GM06990 (cell line): ENCODE results near the gene GNAT3.

Experiments
- DNase-seq: peaks from one replicate; pipeline ENCODE4 v3.0.0-alpha.2; 2011; ENCODE audit not compliant: insufficient read length; ENCODE audit errors: extremely low read depth
- H3K27me3 ChIP-seq: replicated peaks from 2 replicates; pipeline ENCODE4 v1.6.0; 2011; ENCODE audit warnings: low read length; ENCODE audit not compliant: control insufficient read depth, insufficient read depth
- H3K36me3 ChIP-seq: 2 replicates; pipeline ENCODE4 v1.5.1; 2011; ENCODE audit warnings: low read length; ENCODE audit not compliant: control insufficient read depth, insufficient read depth
- H3K4me3 ChIP-seq: replicated peaks from 2 replicates; pipeline ENCODE4 v1.5.1; 2011; ENCODE audit warnings: low read depth, mild to moderate bottlenecking, control low read depth, low read length
- TF ChIP-seq, protein P1 (sequence below): IDR thresholded peaks from 2 replicates; pipeline ENCODE4 v1.5.1; 2011; ENCODE audit warnings: low read length, control low read depth, mild to moderate bottlenecking, inconsistent platforms; ENCODE audit not compliant: insufficient read depth, poor library complexity, severe bottlenecking

Gene GNAT3

DNA sequence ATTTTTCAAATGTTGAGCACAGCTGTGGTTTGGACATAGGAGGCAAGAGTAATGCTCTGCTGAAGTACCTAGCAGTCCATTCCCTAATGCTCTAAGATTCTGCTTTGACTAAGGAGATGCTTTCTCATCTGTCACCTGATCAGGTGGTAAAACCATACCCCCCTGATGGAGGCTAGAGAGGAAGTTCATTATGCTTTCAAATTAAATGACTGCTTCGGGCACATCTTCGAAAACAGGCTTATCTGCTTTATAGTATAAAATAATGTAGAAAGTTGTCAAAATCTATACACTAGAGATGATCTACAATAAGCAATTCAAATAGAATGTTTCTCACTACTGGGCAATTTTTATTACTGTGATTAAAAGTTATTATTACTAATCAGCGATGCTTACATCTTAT is at the start of gene GNAT3:
GNAT3 (minus strand) TSS at position 101 of the 400 bp plus-strand sequence. CDS start 138 bp downstream, outside the sequence.
- TF ChIP-seq, protein P1, sequence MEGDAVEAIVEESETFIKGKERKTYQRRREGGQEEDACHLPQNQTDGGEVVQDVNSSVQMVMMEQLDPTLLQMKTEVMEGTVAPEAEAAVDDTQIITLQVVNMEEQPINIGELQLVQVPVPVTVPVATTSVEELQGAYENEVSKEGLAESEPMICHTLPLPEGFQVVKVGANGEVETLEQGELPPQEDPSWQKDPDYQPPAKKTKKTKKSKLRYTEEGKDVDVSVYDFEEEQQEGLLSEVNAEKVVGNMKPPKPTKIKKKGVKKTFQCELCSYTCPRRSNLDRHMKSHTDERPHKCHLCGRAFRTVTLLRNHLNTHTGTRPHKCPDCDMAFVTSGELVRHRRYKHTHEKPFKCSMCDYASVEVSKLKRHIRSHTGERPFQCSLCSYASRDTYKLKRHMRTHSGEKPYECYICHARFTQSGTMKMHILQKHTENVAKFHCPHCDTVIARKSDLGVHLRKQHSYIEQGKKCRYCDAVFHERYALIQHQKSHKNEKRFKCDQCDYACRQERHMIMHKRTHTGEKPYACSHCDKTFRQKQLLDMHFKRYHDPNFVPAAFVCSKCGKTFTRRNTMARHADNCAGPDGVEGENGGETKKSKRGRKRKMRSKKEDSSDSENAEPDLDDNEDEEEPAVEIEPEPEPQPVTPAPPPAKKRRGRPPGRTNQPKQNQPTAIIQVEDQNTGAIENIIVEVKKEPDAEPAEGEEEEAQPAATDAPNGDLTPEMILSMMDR = no peak
- Histone ChIP-seq H3K36me3 (no peaks in the 10 kb centered on the region), H3K4me3 (no peak within 1 kb of the TSS), H3K27me3 (no peaks in the 10 kb centered on the region)
- DNase-seq = no peak

DNA sequence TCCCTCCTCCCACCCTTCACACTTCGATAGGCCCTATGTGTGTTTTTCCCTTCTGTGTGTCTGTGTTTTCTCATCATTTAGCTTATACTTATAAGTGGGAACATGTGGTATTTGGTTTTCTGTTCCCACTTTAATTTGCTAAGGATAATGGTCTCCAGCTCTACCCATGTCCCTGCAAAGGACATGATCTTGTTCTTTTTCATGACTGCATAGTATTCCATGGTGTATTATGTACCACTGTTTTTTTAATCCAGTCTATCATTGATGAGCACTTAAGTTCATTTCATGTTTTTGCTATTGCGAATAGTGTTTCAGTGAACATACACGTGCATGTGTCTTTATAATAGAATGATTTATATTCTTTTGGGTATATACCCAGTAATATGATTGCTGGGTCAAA is 46.3 kb upstream of the GNAT3 start:
- TF ChIP-seq, protein P1 = no peak
- H3K4me3 ChIP-seq = no peak overlapping the region
- DNase-seq = no peak
- H3K27me3 ChIP-seq = no peaks in the 10 kb centered on the region
- no peaks in the 10 kb centered on the region for H3K36me3 ChIP-seq

DNA sequence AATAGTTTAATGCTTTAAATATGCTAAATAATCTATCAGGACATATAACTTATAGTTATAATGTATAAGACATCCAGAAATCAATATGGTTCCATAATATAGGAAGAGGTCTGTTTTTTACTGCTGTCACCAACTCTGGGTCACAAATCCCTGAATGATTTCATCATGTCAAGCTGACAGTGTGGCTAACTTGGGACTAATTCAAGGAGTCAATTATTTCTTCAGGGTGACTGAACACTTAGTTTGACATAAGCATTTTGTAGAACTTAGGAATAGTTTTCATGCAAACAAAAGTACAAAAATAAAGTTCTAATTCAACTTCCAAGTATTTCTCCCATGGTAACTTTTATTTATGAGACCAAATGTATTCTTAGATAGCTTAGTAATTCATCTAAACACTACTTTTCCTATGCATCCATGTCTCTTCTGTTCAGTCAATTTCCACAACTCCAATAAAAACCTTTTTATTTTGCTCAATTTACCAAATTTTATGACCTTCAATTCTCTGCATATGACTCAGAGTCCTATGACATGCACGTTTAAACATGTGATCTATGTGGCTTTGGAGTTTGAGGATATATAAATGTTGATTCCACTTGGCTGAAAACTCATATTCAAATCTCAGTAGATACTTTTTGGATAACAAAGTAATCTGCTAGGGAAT is 40.3 kb upstream of the GNAT3 start:
- H3K4me3 ChIP-seq = no peak overlapping the region
- H3K36me3 ChIP-seq = no peaks in the 10 kb centered on the region
- TF ChIP-seq, protein P1 = no peak
- no peak for DNase-seq
- no peaks in the 10 kb centered on the region for H3K27me3 ChIP-seq

DNA sequence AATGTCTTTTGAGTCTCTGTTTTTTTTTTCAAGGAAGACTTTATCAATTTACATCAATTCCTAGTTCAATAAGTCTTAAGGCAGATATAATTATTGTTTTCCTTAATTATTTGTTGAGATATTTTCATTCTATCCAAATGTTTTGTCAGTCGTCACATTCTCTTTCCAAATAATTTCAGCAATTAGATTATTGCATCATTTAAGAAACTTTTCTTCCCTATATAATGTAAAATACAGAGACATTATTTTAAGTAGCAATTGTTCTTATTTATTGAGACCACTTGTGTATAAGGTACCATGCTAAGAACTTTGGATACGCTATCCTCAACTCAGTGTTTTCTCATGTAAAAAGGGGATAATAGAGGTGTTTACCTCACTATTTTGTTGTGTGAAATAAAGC is 38.1 kb upstream of the GNAT3 start:
- no peaks in the 10 kb centered on the region for H3K27me3 ChIP-seq
- TF ChIP-seq, protein P1 = no peak
- no peaks in the 10 kb centered on the region for H3K36me3 ChIP-seq

DNA sequence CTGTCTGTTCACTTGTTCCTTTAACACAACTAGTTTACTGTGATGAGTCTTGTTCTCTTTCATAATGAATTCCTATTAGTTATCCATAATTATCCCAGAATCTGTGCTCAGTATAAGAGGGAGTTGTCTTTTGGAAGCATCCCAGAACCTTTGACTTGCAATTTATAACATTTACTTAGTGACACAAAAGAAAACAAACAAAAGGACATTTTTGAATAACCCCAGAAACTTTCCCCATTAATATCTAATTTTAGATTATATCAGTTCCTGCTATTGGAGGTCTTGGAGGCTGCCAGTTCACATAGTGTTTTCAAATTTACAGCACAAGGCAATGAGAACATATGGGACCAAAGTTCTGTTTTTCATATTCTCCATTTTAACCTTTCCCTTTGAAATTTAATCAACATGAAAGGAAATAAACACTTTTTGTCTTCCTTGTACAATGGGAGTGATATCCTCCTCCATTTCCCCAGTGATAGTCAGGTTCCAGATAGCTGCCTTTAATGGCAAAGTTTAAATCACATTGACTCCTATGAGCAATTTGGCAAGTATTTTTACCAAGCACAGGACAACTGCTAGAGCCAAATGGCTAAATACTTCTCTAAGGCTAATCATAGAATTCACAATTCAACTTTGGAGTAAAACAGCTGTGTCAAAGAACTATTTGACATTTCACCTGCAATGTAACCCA is 37.1 kb upstream of the GNAT3 start:
- TF ChIP-seq, protein P1 = no peak
- no peak overlapping the region for H3K4me3 ChIP-seq
- no peak for DNase-seq
- no peaks in the 10 kb centered on the region for H3K36me3 ChIP-seq
- no peaks in the 10 kb centered on the region for H3K27me3 ChIP-seq

More for the DNA sequence above, 38.1 kb upstream of the GNAT3 start:
- no peak overlapping the region for H3K4me3 ChIP-seq
- no peak for DNase-seq

DNA sequence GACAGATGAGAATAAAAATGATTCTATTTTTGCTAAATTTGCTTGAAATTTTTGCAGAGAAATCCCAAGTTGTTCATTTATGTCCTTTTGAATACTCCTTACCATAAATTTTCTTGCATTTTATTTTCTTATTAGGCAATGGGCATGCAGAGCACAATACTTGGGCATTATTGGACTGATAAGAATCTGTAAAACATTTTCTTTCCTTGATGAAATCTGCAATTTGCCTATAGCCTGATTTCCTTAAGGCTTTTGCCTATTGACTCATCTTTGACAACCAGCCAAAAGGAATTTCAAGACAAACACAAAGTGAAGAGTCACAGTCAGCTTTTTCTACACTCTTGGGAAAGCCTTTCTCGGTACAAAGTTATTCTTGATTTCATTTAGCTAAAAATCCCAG is 30.5 kb upstream of the GNAT3 start:
- TF ChIP-seq, protein P1 = no peak
- Histone ChIP-seq H3K36me3 (no peaks in the 10 kb centered on the region), H3K4me3 (no peak overlapping the region), H3K27me3 (no peaks in the 10 kb centered on the region)
- no peak for DNase-seq
